ENCODE data around the gene NIT1. TPM values are rescaled to one million over a fixed set of nuclear protein-coding genes. Genes with fewer than 3 reads are reported as not detected.

NIT1 gene
- total and polyA plus RNA-seq, 9 of the 15 experiments (the other 6 are each of a cell fraction or from before 2014, with no cell fraction given), result 18.4 to 76.0 (median 33.7) TPM

DNA sequence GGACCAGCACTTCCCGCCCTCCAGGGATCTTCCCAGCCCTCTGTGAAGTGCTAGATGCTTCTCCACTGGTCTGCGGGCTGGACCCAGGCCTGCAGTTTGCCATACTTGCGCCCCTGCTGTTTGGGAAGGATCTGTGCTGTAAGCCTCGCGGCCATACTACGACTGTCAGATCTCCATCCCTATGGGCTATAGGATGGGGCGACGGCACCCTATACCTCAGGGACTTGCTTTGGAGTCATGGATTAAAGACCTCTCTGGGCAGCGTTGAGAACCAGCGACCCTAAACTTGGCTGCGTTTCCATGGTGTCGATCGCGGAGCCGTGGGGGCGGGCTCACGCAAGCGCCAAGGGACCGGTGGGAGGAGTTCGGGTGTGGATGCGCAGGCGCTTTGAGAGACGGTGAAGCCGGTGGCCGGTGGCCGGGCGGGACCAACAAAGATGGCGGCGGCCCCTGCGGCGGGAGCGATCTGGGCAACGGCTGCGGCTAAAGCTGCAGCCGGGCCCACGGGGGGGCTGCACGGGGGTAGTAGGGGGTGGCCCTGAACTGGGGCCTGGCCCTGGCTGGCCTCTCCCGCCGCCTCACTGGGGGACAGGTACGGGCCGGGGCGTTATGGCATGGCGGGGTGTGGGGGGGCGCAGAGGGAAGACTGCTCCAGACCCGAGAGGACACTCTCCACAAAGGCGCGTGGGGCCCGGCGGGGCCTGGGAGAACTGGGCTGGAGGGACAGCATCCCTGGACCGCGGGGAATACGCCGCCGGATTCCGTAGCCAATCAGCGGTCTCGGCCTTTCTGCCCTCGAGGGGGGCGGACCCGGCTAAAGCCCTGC is 41.4 kb downstream of the NIT1 start, which contains the start of gene USP21 (continued):
- TF ChIP-seq GTF3C2 (IDR thresholded peaks at IDR 0.05; ENCODE audit: borderline replicate concordance, extremely low read depth, insufficient read length) (no peak), ZNF41 (CRISPR knock-in tag; conservative IDR thresholded peaks at IDR 0.05) (no peak), ZNF699 (CRISPR knock-in tag; IDR thresholded peaks at IDR 0.05; ENCODE audit: insufficient replicate concordance) (no peak), ESRRA (IDR thresholded peaks at IDR 0.05; ENCODE audit: borderline replicate concordance, low read depth) (no peak), CREB3 (tag; conservative IDR thresholded peaks at IDR 0.05; ENCODE audit: low read depth) (no peak), SMARCE1 (IDR thresholded peaks at IDR 0.05) (no peak), CBX2 (IDR thresholded peaks at IDR 0.05; ENCODE audit: insufficient read depth, low read length, poor library complexity, severe bottlenecking) (no peak), CC2D1A (IDR thresholded peaks at IDR 0.05) (no peak), MEF2D (tag; conservative IDR thresholded peaks at IDR 0.05; ENCODE audit: low read depth) (no peak), BMI1 (IDR thresholded peaks at IDR 0.05; ENCODE audit: low read length) (no peak), KLF16 (IDR thresholded peaks at IDR 0.05) (no peak), ZNF507 (tag; conservative IDR thresholded peaks at IDR 0.05) (no peak), NCOR1 (IDR thresholded peaks at IDR 0.05) (no peak), BRCA1 (IDR thresholded peaks at IDR 0.05) (no peak), BRCA1 (CRISPR knock-in tag; IDR thresholded peaks at IDR 0.05) (no peak), POLR2AphosphoS2 (IDR thresholded peaks at IDR 0.05; ENCODE audit: low read length) (peak; percentile 98), HSF4 (CRISPR knock-in tag; IDR thresholded peaks at IDR 0.05; ENCODE audit: borderline replicate concordance) (no peak), ZNF224 (CRISPR knock-in tag; IDR thresholded peaks at IDR 0.05) (no peak), TAF7 (tag; IDR thresholded peaks at IDR 0.05) (peak; percentile 95), HINFP (tag; conservative IDR thresholded peaks at IDR 0.05; ENCODE audit: low read depth) (no peak), ZNF197 (CRISPR knock-in tag; IDR thresholded peaks at IDR 0.05; ENCODE audit: low read depth) (no peak)
- TF ChIP-seq, protein P1, sequence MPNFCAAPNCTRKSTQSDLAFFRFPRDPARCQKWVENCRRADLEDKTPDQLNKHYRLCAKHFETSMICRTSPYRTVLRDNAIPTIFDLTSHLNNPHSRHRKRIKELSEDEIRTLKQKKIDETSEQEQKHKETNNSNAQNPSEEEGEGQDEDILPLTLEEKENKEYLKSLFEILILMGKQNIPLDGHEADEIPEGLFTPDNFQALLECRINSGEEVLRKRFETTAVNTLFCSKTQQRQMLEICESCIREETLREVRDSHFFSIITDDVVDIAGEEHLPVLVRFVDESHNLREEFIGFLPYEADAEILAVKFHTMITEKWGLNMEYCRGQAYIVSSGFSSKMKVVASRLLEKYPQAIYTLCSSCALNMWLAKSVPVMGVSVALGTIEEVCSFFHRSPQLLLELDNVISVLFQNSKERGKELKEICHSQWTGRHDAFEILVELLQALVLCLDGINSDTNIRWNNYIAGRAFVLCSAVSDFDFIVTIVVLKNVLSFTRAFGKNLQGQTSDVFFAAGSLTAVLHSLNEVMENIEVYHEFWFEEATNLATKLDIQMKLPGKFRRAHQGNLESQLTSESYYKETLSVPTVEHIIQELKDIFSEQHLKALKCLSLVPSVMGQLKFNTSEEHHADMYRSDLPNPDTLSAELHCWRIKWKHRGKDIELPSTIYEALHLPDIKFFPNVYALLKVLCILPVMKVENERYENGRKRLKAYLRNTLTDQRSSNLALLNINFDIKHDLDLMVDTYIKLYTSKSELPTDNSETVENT (CRISPR knock-in tag; IDR thresholded peaks at IDR 0.05), result 0 out of 2 replicates have a peak, but pooled peaks have one; percentile 17

Data from K562 (cell line).